H9 (cell line): Measurements from ENCODE around the gene LHPP. TPM values are rescaled to one million over a fixed set of nuclear protein-coding genes. Genes with fewer than 3 reads are reported as not detected.
A peak's percentile ranks its signal among the peaks of the same experiment; 100 is the strongest.

Experiments
- DNase-seq: peaks from one replicate; pipeline ENCODE4 v3.0.0-alpha.2; 2017
- H2AFZ ChIP-seq: one replicate; pipeline ENCODE4 v1.6.1; 2013; ENCODE audit warnings: mild to moderate bottlenecking, low read length, control low read depth, moderate library complexity
- H2AK5ac ChIP-seq: 2 replicates; pipeline ENCODE4 v1.6.1; 2013; ENCODE audit warnings: low read length, control low read depth, mixed read lengths; ENCODE audit not compliant: insufficient read length
- H2BK120ac ChIP-seq: one replicate; pipeline ENCODE4 v1.6.1; 2013; ENCODE audit warnings: low read depth, mild to moderate bottlenecking, low read length, control low read depth, inconsistent platforms; ENCODE audit not compliant: poor library complexity, severe bottlenecking
- H2BK12ac ChIP-seq: 2 replicates; pipeline ENCODE4 v1.6.1; 2013; ENCODE audit warnings: low read length, control low read depth, mixed read lengths, low read depth; ENCODE audit not compliant: insufficient read length
- H2BK15ac ChIP-seq: 2 replicates; pipeline ENCODE4 v1.6.1; 2013; ENCODE audit warnings: low read depth, low read length, control low read depth
- H2BK20ac ChIP-seq: one replicate; pipeline ENCODE4 v1.6.1; 2013; ENCODE audit warnings: low read depth, mild to moderate bottlenecking, low read length, control low read depth, inconsistent platforms; ENCODE audit not compliant: poor library complexity, severe bottlenecking
- H2BK5ac ChIP-seq: 2 replicates; pipeline ENCODE4 v1.6.1; 2013; ENCODE audit warnings: low read length, control low read depth, mixed read lengths; ENCODE audit not compliant: insufficient read length
- H3K14ac ChIP-seq: 2 replicates; pipeline ENCODE4 v1.6.1; 2013; ENCODE audit warnings: low read length, control low read depth; ENCODE audit not compliant: insufficient read depth
- H3K18ac ChIP-seq: 2 replicates; pipeline ENCODE4 v1.6.1; 2013; ENCODE audit warnings: low read depth, mild to moderate bottlenecking, mixed read lengths, low read length, control low read depth; ENCODE audit not compliant: insufficient read length
- H3K23ac ChIP-seq: 2 replicates; pipeline ENCODE4 v1.6.1; 2013; ENCODE audit warnings: low read length, control low read depth, mixed read lengths, low read depth; ENCODE audit not compliant: insufficient read length
- H3K23me2 ChIP-seq: 2 replicates; pipeline ENCODE4 v1.6.1; 2013; ENCODE audit warnings: low read depth, mild to moderate bottlenecking, mixed read lengths, low read length, control low read depth; ENCODE audit not compliant: insufficient read length, poor library complexity, severe bottlenecking
- H3K27ac ChIP-seq: 2 replicates; pipeline ENCODE4 v1.5.1; 2013; ENCODE audit warnings: low read length, control low read depth, mixed read lengths, low read depth; ENCODE audit not compliant: insufficient read length
- H3K27me3 ChIP-seq: 2 replicates; pipeline ENCODE4 v1.6.1; 2013; ENCODE audit warnings: low read length, control low read depth, inconsistent platforms; ENCODE audit not compliant: insufficient read depth
- H3K4ac ChIP-seq: 2 replicates; pipeline ENCODE4 v1.6.1; 2013; ENCODE audit warnings: low read depth, mild to moderate bottlenecking, control low read depth, inconsistent platforms, low read length, moderate library complexity
- H3K4me1 ChIP-seq: 2 replicates; pipeline ENCODE4 v1.6.1; 2013; ENCODE audit warnings: low read length, control low read depth, inconsistent platforms; ENCODE audit not compliant: insufficient read depth
- H3K4me2 ChIP-seq: 2 replicates; pipeline ENCODE4 v1.6.1; 2013; ENCODE audit warnings: low read length, control low read depth, mixed read lengths; ENCODE audit not compliant: insufficient read length, insufficient read depth
- H3K56ac ChIP-seq: 2 replicates; pipeline ENCODE4 v1.6.1; 2013; ENCODE audit warnings: low read depth, mild to moderate bottlenecking, mixed read lengths, low read length, control low read depth; ENCODE audit not compliant: insufficient read length
- H3K79me1 ChIP-seq: 2 replicates; pipeline ENCODE4 v1.6.1; 2013; ENCODE audit warnings: low read depth, mild to moderate bottlenecking, moderate library complexity, low read length, control low read depth, inconsistent platforms; ENCODE audit not compliant: insufficient read depth, poor library complexity, severe bottlenecking
- H3K79me2 ChIP-seq: 2 replicates; pipeline ENCODE4 v1.6.1; 2013; ENCODE audit warnings: low read length, control low read depth, inconsistent platforms; ENCODE audit not compliant: insufficient read depth
- H3K9ac ChIP-seq: 2 replicates; pipeline ENCODE4 v1.6.1; 2013; ENCODE audit warnings: low read length, control low read depth, mixed read lengths; ENCODE audit not compliant: insufficient read length; ENCODE audit errors: extremely low read depth
- H3K9me3 ChIP-seq: one replicate; pipeline ENCODE4 v1.6.1; 2013; ENCODE audit warnings: low read depth, low read length, inconsistent platforms; ENCODE audit not compliant: control insufficient read depth
- H3T11ph ChIP-seq: one replicate; pipeline ENCODE4 v1.6.1; 2013; ENCODE audit warnings: mild to moderate bottlenecking, low read length, control low read depth, inconsistent platforms
- H4K20me1 ChIP-seq: one replicate; pipeline ENCODE4 v1.6.1; 2013; ENCODE audit not compliant: control insufficient read depth, insufficient read length, insufficient read depth
- H4K5ac ChIP-seq: 2 replicates; pipeline ENCODE4 v1.6.1; 2013; ENCODE audit warnings: low read depth, mild to moderate bottlenecking, mixed read lengths, low read length, control low read depth; ENCODE audit not compliant: insufficient read length
- H4K8ac ChIP-seq: replicated peaks from 2 replicates; pipeline ENCODE4 v1.6.1; 2013; ENCODE audit warnings: low read length, control low read depth, mixed read lengths, low read depth; ENCODE audit not compliant: insufficient read length
- H4K91ac ChIP-seq: 2 replicates; pipeline ENCODE4 v1.6.1; 2013; ENCODE audit warnings: low read depth, mild to moderate bottlenecking, moderate library complexity, mixed read lengths, low read length, control low read depth; ENCODE audit not compliant: insufficient read length
- H3K27ac Mint-ChIP-seq, 3 experiments: 2 replicates in 2 of 3; 3 replicates in 1 of 3; pipeline ENCODE4 v1.8.0; 2020 to 2021; ENCODE audit warnings: mixed read lengths in 3 of 3, mild to moderate bottlenecking in 1 of 3, moderate library complexity in 1 of 3
- H3K27me3 Mint-ChIP-seq: 2 replicates; pipeline ENCODE4 v1.8.0; 2021; ENCODE audit warnings: low read depth, mild to moderate bottlenecking, moderate library complexity, mixed read lengths
- H3K36me3 Mint-ChIP-seq, 3 experiments: 2 replicates in 2 of 3; 3 replicates in 1 of 3; pipeline ENCODE4 v1.8.0; 2020 to 2021; ENCODE audit warnings: low read depth in 3 of 3, mixed read lengths in 3 of 3; ENCODE audit not compliant: insufficient read depth in 1 of 3
- H3K4me1 Mint-ChIP-seq, 2 experiments: 2 replicates each; pipeline ENCODE4 v1.8.0; 2020; ENCODE audit warnings: mixed read lengths in 2 of 2
- H3K4me3 Mint-ChIP-seq, 2 experiments: 2 replicates in 1 of 2; 3 replicates in 1 of 2; pipeline ENCODE4 v1.8.0; 2020 to 2021; ENCODE audit warnings: mild to moderate bottlenecking in 2 of 2, mixed read lengths in 2 of 2, moderate library complexity in 1 of 2
- H3K9me3 Mint-ChIP-seq, 2 experiments: 2 replicates in 1 of 2; 3 replicates in 1 of 2; pipeline ENCODE4 v1.8.0; 2020; ENCODE audit warnings: mild to moderate bottlenecking in 2 of 2, mixed read lengths in 2 of 2, moderate library complexity in 1 of 2
- CTCF ChIP-seq: fragments of 200-600 bp; sonication (generic); conservative IDR thresholded peaks from 3 replicates; pipeline ENCODE4 v1.8.0; 2021; ENCODE audit warnings: antibody characterized with exemption, mild to moderate bottlenecking
- WGBS: extraction: QIAGEN DNeasy Blood & Tissue Kit; methylation state at CpG from one replicate; pipeline ENCODE4 v1.1.7; 2013; ENCODE audit warnings: missing lambda C conversion rate, low lambda C conversion rate, mixed read lengths; ENCODE audit not compliant: insufficient read length; ENCODE audit errors: extremely low coverage; 5-methylcytosine and 5-hydroxymethylcytosine counted together
- total RNA-seq: library from RNA; stranded (reverse); gene quantifications from 2 replicates; pipeline ENCODE4 v1.2.1, GENCODE V29; 2021

Gene LHPP
- total RNA-seq, 1 experiment from 2014 or later = 29.6 TPM

GRCh38 chr10:124484661-124485060 is 23.0 kb downstream of the LHPP start:
- Histone ChIP-seq H3K56ac (no peak overlapping the region), H3K23me2 (no peaks in the 10 kb centered on the region), H3K14ac (no peak overlapping the region), H3K4me1 (peaks cover 8% of the 10 kb centered on the region; the same call in 1 of the 2 replicates), H3K4me2 (no peak overlapping the region), H3K79me2 (no peaks in the 10 kb centered on the region), H2BK120ac (no peak overlapping the region), H2BK12ac (no peak overlapping the region), H2AFZ (no peak overlapping the region), H3K27ac (no peak overlapping the region), H4K91ac (no peak overlapping the region), H3K27me3 (no peaks in the 10 kb centered on the region), H3K79me1 (no peaks in the 10 kb centered on the region), H2AK5ac (no peak overlapping the region), H3K18ac (no peak overlapping the region), H2BK20ac (no peak overlapping the region), H4K20me1 (peaks cover 4% of the 10 kb centered on the region), H3T11ph (no peak overlapping the region), H3K23ac (no peak overlapping the region), H4K5ac (no peak overlapping the region), H2BK15ac (no peak overlapping the region), H4K8ac (no peak overlapping the region), H3K9ac (no peak overlapping the region), H2BK5ac (no peak overlapping the region), H3K4ac (no peak overlapping the region), H3K9me3 (no peaks in the 10 kb centered on the region)
- peaks cover 34 to 40% (median 39%) of the 10 kb centered on the region in 3 experiments for H3K36me3 Mint-ChIP-seq
- H3K27me3 Mint-ChIP-seq = no peaks in the 10 kb centered on the region
- no CpG with 5 or more reads among the region's 2 CpGs for WGBS
- DNase-seq = no peak
- H3K9me3 Mint-ChIP-seq = peaks cover 6 to 11% of the 10 kb centered on the region in 2 experiments; a peak in 4 of 5 replicates
- TF ChIP-seq CTCF = no peak
- peaks cover 23 to 24% of the 10 kb centered on the region in 2 experiments for H3K4me1 Mint-ChIP-seq
- peak overlapping the region in 1 of 3 experiments; percentile 64; a peak in 1 of 7 replicates for H3K27ac Mint-ChIP-seq
- H3K4me3 Mint-ChIP-seq = no peak overlapping the region
